BLaER1 treated with 17β-estradiol and CSF1 and Interleukin-3, amounts not matched to agents 10 nM and 100 nM (cell line): ENCODE data around the gene TBC1D17.
A peak's percentile ranks its signal among the peaks of the same experiment; 100 is the strongest.

Experiments used
- H3K27ac ChIP-seq, 11 experiments: shearing (Covaris generic); formaldehyde crosslinking; 2 replicates each; pipeline ENCODE4 v1.8.1; 2022
- H3K27me3 ChIP-seq, 11 experiments: shearing (Covaris generic); formaldehyde crosslinking; 2 replicates each; pipeline ENCODE4 v1.8.1; 2022
- H3K36me3 ChIP-seq, 11 experiments: shearing (Covaris generic); formaldehyde crosslinking; 2 replicates each; pipeline ENCODE4 v1.8.1; 2022
- H3K4me1 ChIP-seq, 10 experiments: shearing (Covaris generic); formaldehyde crosslinking; 2 replicates each; pipeline ENCODE4 v1.8.1; 2022
- H3K4me2 ChIP-seq, 11 experiments: shearing (Covaris generic); formaldehyde crosslinking; 2 replicates each; pipeline ENCODE4 v1.8.1; 2022
- H3K4me3 ChIP-seq, 10 experiments: shearing (Covaris generic); formaldehyde crosslinking; 2 replicates each; pipeline ENCODE4 v1.8.1; 2022
- H3K9ac ChIP-seq, 11 experiments: shearing (Covaris generic); formaldehyde crosslinking; 2 replicates each; pipeline ENCODE4 v1.8.1; 2022
- H3K9me3 ChIP-seq, 11 experiments: shearing (Covaris generic); formaldehyde crosslinking; replicated peaks in 1 of 11; 2 replicates each; pipeline ENCODE4 v1.8.1; 2022
- H4K20me1 ChIP-seq, 11 experiments: shearing (Covaris generic); formaldehyde crosslinking; 2 replicates each; pipeline ENCODE4 v1.8.1; 2022
- Cebpa-rat ChIP-seq, 11 experiments: shearing (Covaris generic); IDR thresholded peaks; 2 replicates each; pipeline ENCODE4 v1.8.1; 2022

The TBC1D17 gene

DNA sequence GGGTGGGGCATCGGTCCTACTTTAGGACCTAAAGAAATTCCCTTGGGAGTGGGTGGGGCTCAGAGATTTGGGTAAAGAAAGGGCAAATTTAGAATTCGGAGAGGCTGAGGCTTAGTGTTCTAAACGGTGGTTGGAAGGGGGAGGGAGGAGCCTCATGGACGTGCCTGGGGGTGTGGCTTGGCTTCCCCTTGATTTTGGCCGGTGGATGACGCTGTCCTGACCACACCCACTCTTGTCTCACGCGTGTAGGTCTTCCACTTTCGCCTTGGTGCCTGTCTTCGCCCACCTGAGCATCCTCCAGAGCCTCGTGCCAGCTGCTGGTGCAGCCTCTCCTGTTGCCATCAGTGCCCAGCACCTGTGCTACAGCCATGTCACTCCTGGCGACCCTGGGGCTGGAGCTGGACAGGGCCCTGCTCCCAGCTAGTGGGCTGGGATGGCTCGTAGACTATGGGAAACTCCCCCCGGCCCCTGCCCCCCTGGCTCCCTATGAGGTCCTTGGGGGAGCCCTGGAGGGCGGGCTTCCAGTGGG lies 53.0 kb downstream of the TBC1D17 start:
- Histone ChIP-seq H3K4me3 (peak overlapping the region; percentile 75 to 98 (median 84)), H4K20me1 (peaks cover 28 to 78% (median 48%) of the 10 kb centered on the region in 11 experiments; a peak in 21 of 22 replicates), H3K9me3 (no peaks in the 10 kb centered on the region; a peak in 1 of 22 replicates), H3K4me2 (peak overlapping the region; percentile 30 to 99 (median 92)), H3K9ac (peak overlapping the region in 5 of 11 experiments; percentile 42 to 99 (median 60); a peak in 8 of 22 replicates), H3K4me1 (peaks cover 47 to 61% (median 59%) of the 10 kb centered on the region in 10 experiments), H3K27ac (peak overlapping the region in 10 of 11 experiments; percentile 23 to 100 (median 98); a peak in 15 of 22 replicates), H3K27me3 (no peaks in the 10 kb centered on the region), H3K36me3 (peaks cover 47 to 61% (median 55%) of the 10 kb centered on the region in 11 experiments)
- TF ChIP-seq Cebpa-rat (IDR thresholded peaks at IDR 0.05): no peak

DNA sequence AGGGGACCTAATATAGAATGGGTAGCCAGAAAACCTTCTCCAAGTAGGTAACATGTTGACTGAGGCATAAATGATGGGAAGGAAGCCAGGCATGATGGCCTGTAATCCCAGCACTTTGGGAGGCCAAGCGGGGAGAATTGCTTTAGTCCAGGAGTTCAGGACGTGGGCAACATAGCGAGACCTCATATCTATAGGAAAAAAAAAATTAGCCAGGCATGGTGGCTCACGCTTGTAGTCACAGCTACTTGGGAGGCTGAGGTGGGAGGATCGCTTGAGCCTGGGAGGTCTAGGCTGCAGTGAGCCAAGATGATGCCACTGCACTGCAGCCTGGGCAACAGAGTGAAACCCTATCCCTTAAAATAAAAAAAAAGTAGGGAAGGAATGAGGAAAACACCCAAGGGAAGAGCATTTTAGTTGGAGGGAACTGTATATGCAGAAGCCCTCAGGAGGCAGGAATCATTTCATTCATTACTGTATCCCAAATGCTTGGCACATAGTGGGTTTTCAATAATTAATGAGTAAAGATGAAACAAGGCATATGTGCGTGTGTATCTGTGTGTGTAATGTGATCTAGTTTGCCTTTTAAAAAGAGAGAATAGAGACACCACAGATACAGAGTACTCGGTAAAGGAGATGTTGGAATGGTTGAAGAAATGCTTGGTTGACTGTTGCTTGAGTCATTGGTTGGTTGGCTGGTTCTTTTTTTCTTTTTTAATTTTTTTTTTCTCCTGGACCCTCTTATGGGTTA lies 54.0 kb downstream of the TBC1D17 start:
- TF ChIP-seq Cebpa-rat (IDR thresholded peaks at IDR 0.05): no peak
- peaks cover 19 to 78% (median 44%) of the 10 kb centered on the region in 11 experiments; a peak in 21 of 22 replicates for H4K20me1 ChIP-seq
- H3K27ac ChIP-seq: 0 out of 22 replicates have a peak overlapping the region, but pooled peaks of 1 of the 11 experiments have one; percentile 98
- peaks cover 39 to 52% (median 47%) of the 10 kb centered on the region in 11 experiments for H3K36me3 ChIP-seq
- no peak overlapping the region for H3K9ac ChIP-seq
- no peaks in the 10 kb centered on the region; a peak in 1 of 22 replicates for H3K9me3 ChIP-seq
- H3K4me3 ChIP-seq: peak overlapping the region in 3 of 10 experiments; percentile 75 to 95 (median 90); a peak in 4 of 20 replicates
- peaks cover 40 to 53% (median 49%) of the 10 kb centered on the region in 10 experiments for H3K4me1 ChIP-seq
- H3K27me3 ChIP-seq: no peaks in the 10 kb centered on the region
- peak overlapping the region; percentile 14 to 99 (median 92); a peak in 16 of 22 replicates for H3K4me2 ChIP-seq

DNA sequence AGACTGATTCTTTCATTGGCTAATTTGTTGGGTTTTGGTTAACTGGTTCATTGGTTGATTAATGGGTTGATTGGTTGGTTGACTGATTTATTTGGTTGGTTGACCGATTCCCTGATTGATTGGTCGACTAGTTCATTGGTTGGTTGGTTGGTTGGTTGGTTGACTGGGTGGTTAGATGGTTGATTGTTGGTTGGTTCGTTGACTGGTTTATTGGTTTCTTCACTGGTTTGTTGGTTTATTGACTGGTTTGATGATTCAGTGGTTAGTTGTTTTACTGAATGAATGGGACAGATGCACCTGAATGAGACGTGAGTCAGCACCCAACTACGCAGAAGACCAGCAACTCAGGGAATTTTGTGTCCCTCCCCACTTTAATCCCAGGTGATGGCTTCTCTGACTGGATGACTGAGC lies 54.5 kb downstream of the TBC1D17 start:
- no peak overlapping the region for H3K27ac ChIP-seq
- TF ChIP-seq Cebpa-rat (IDR thresholded peaks at IDR 0.05): no peak
- H4K20me1 ChIP-seq: peaks cover 13 to 78% (median 47%) of the 10 kb centered on the region in 11 experiments; a peak in 21 of 22 replicates
- no peak overlapping the region for H3K9ac ChIP-seq
- peaks cover 34 to 46% (median 41%) of the 10 kb centered on the region in 11 experiments for H3K36me3 ChIP-seq
- 0 out of 20 replicates have a peak overlapping the region, but pooled peaks of 1 of the 10 experiments have one; percentile 32 for H3K4me3 ChIP-seq
- H3K4me2 ChIP-seq: peak overlapping the region in 10 of 11 experiments; percentile 6 to 95 (median 84); a peak in 17 of 22 replicates
- H3K4me1 ChIP-seq: peaks cover 34 to 53% (median 44%) of the 10 kb centered on the region in 10 experiments
- no peaks in the 10 kb centered on the region; a peak in 1 of 22 replicates for H3K9me3 ChIP-seq
- no peaks in the 10 kb centered on the region for H3K27me3 ChIP-seq

DNA sequence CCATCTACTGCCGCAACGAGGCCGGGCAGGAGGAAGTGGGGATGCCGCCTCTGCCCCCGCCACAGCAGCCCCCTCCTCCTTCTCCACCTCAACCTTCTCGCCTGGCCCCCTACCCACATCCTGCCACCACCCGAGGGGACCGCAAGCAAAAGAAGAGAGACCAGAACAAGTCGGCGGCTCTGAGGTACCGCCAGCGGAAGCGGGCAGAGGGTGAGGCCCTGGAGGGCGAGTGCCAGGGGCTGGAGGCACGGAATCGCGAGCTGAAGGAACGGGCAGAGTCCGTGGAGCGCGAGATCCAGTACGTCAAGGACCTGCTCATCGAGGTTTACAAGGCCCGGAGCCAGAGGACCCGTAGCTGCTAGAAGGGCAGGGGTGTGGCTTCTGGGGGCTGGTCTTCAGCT lies 55.2 kb downstream of the TBC1D17 start:
- H3K9ac ChIP-seq: no peak overlapping the region; a peak in 2 of 22 replicates
- no peak for TF ChIP-seq Cebpa-rat (IDR thresholded peaks at IDR 0.05)

DNA sequence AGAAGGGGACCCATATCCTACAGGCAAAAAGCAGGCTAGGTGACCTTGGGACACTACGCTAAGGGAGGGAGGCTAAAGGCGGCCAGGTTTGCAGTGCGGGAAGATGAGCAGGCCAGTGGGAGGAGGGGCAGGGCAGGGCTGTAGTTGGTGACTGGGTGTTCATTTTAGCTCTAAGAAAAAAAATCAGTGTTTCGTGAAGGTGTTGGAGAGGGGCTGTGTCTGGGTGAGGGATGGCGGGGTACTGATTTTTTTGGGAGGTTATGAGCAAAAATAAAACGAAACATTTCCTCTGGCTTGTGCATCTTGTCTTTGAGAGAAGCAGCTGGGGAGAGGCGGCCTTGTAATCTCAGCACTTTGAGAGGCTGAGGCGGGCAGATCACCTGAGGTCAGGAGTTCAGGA lies 56.1 kb downstream of the TBC1D17 start:
- Histone ChIP-seq H3K4me2 (peak overlapping the region in 3 of 11 experiments; percentile 62 to 68 (median 65); a peak in 2 of 22 replicates), H3K9ac (no peak overlapping the region), H3K27ac (no peak overlapping the region), H3K4me1 (peaks cover 27 to 53% (median 38%) of the 10 kb centered on the region in 10 experiments), H4K20me1 (peaks cover 0 to 77% (median 39%) of the 10 kb centered on the region in 11 experiments; a peak in 17 of 22 replicates), H3K36me3 (peaks cover 24 to 36% (median 31%) of the 10 kb centered on the region in 11 experiments), H3K4me3 (no peak overlapping the region), H3K27me3 (no peaks in the 10 kb centered on the region), H3K9me3 (no peaks in the 10 kb centered on the region; a peak in 1 of 22 replicates)
- TF ChIP-seq Cebpa-rat (IDR thresholded peaks at IDR 0.05): no peak

More for the DNA sequence above, 55.2 kb downstream of the TBC1D17 start:
- Histone ChIP-seq H3K9me3 (no peaks in the 10 kb centered on the region; a peak in 1 of 22 replicates), H3K4me1 (peaks cover 32 to 53% (median 40%) of the 10 kb centered on the region in 10 experiments), H3K27ac (no peak overlapping the region), H3K36me3 (peaks cover 27 to 39% (median 35%) of the 10 kb centered on the region in 11 experiments), H3K4me3 (no peak overlapping the region), H3K4me2 (peak overlapping the region; percentile 13 to 68 (median 49); a peak in 18 of 22 replicates), H4K20me1 (peaks cover 6 to 76% (median 46%) of the 10 kb centered on the region in 11 experiments; a peak in 21 of 22 replicates), H3K27me3 (no peaks in the 10 kb centered on the region)

DNA sequence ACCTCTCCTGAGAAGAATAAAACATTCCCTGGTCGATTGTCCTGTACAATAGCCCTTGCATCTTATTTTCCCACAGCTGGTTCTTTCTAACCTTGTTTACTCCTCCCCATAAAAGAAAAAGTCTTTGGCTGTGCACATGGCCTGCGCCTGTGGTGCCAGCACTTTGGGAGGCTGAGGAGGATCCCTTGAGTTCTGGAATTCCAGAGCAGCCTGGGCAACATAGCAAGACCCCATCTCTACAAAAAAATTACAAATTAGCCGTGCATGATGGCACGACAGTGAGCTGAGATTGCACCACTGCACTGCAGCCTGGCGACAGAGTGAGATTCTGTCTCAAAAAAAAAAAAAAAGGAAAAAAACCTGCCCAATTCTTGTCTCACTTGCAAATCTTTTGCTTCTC lies 59.0 kb downstream of the TBC1D17 start:
- H4K20me1 ChIP-seq: peaks cover 0 to 76% (median 29%) of the 10 kb centered on the region in 11 experiments; a peak in 15 of 22 replicates

DNA sequence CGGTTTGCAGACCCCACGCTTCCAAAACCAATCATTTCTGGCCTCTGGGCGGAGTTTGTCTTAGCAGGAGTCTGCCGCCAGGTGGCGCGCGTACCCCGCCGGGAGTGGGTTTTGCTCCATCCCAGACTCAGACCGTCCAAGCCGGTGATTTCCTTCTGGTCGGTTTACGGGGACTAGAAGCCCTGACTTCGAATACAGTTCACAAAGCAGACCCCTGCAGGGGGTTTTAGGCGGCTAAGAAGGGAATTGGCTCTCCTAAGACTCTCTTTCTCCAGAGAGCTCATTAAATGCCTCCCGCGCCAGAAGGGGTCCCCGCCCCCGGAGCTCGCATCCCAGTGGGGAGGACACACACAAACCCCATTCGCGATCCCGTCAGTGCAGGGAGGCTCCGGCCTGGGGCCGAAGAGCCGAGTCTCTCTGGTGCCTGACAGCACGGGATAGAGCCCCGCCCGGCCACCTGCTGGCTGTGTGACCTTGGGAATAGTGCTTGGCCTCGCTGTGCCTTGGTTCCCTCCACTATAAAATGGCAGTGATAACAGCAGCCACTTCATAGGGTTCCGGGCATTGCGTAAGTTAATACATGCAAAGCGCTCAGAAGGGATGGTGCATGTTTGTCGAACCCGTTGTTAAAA lies 60.4 kb downstream of the TBC1D17 start:
- H3K27me3 ChIP-seq: no peaks in the 10 kb centered on the region
- H3K4me1 ChIP-seq: peaks cover 5 to 28% (median 16%) of the 10 kb centered on the region in 10 experiments; a peak in 16 of 20 replicates
- H3K4me2 ChIP-seq: peak overlapping the region; percentile 22 to 89 (median 58); a peak in 20 of 22 replicates
- 0 out of 22 replicates have a peak, but pooled peaks of 1 of the 11 experiments have one; percentile 23 for TF ChIP-seq Cebpa-rat (IDR thresholded peaks at IDR 0.05)
- H3K9me3 ChIP-seq: no peaks in the 10 kb centered on the region
- no peak overlapping the region; a peak in 1 of 20 replicates for H3K4me3 ChIP-seq
- H4K20me1 ChIP-seq: peaks cover 0 to 64% (median 20%) of the 10 kb centered on the region in 11 experiments; a peak in 14 of 22 replicates
- no peak overlapping the region for H3K27ac ChIP-seq
- H3K36me3 ChIP-seq: peaks cover 4 to 11% (median 10%) of the 10 kb centered on the region in 11 experiments; a peak in 20 of 22 replicates
- peak overlapping the region in 1 of 11 experiments; percentile 24; a peak in 1 of 22 replicates for H3K9ac ChIP-seq

More for the DNA sequence above, 59.0 kb downstream of the TBC1D17 start:
- H3K4me3 ChIP-seq: no peak overlapping the region
- no peaks in the 10 kb centered on the region for H3K27me3 ChIP-seq
- H3K9me3 ChIP-seq: no peaks in the 10 kb centered on the region
- H3K4me1 ChIP-seq: peaks cover 12 to 38% (median 23%) of the 10 kb centered on the region in 10 experiments; a peak in 19 of 20 replicates
- no peak for TF ChIP-seq Cebpa-rat (IDR thresholded peaks at IDR 0.05)
- no peak overlapping the region for H3K9ac ChIP-seq
- peaks cover 13 to 22% (median 19%) of the 10 kb centered on the region in 11 experiments for H3K36me3 ChIP-seq
- peak overlapping the region in 1 of 11 experiments; percentile 89; a peak in 1 of 22 replicates for H3K4me2 ChIP-seq
- no peak overlapping the region for H3K27ac ChIP-seq
